Measurements from ENCODE around the gene MYCT1. TPM values are rescaled to one million over a fixed set of nuclear protein-coding genes. Genes with fewer than 3 reads are reported as not detected.

The MYCT1 gene
- total RNA-seq, 2 experiments from 2014 or later = not detected

DNA sequence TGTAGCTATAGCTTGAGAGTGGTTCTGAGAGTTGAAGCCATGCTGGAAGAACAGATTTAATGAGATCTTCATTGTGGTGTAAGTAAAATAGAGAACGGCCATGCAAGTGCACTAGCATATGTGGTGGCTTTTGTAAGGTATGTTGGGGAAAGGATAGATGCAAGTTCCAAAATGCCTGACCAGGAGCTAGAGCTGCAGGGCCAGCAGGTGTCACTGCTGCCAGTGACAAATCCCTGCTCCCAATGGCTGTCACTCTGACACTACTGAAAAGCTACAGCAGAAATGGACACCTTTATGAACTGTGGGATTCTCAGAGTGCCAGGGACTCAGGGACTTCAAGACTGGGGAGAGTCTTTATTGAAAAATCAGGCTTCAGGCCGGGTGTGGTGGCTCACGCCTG lies 29.8 kb downstream of the MYCT1 start:
- TF ChIP-seq, protein P1, sequence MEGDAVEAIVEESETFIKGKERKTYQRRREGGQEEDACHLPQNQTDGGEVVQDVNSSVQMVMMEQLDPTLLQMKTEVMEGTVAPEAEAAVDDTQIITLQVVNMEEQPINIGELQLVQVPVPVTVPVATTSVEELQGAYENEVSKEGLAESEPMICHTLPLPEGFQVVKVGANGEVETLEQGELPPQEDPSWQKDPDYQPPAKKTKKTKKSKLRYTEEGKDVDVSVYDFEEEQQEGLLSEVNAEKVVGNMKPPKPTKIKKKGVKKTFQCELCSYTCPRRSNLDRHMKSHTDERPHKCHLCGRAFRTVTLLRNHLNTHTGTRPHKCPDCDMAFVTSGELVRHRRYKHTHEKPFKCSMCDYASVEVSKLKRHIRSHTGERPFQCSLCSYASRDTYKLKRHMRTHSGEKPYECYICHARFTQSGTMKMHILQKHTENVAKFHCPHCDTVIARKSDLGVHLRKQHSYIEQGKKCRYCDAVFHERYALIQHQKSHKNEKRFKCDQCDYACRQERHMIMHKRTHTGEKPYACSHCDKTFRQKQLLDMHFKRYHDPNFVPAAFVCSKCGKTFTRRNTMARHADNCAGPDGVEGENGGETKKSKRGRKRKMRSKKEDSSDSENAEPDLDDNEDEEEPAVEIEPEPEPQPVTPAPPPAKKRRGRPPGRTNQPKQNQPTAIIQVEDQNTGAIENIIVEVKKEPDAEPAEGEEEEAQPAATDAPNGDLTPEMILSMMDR (IDR thresholded peaks at IDR 0.05) = no peak
- Histone ChIP-seq H3K4me1 (ENCODE audit: insufficient read depth, low read length) (no peaks in the 10 kb centered on the region), H3K9me3 (ENCODE audit: control insufficient read depth in 1 of 2, insufficient read depth in 1 of 2, low read length in 2 of 2) (no peaks in the 10 kb centered on the region), H3K36me3 (ENCODE audit: insufficient read depth, low read length) (no peaks in the 10 kb centered on the region), H3K27ac (ENCODE audit: low read depth in 1 of 2, low read length in 2 of 2) (no peak overlapping the region), H3K27me3 (ENCODE audit: control insufficient read depth in 1 of 2, insufficient read depth in 2 of 2, low read length in 2 of 2) (peaks cover 0 to 2% of the 10 kb centered on the region in 2 experiments), H3K4me3 (ENCODE audit: low read length) (no peak overlapping the region)
- DNase-seq = no peak
- Mint-ChIP-seq H3K9me3 (peaks cover 7% of the 10 kb centered on the region), H3K4me3 (no peak overlapping the region), H3K36me3 (ENCODE audit: low read depth) (no peaks in the 10 kb centered on the region), H3K4me1 (ENCODE audit: low read depth) (no peaks in the 10 kb centered on the region), H3K27ac (no peak overlapping the region), H3K27me3 (peaks cover 5% of the 10 kb centered on the region)
- POLR2A ChIA-PET = no interaction called here
- ATAC-seq (ENCODE audit: poor library complexity) = no peak
- intact Hi-C loops (cut with DNase I, micrococcal nuclease) = no loop called here
- CTCF ChIA-PET = no interaction called here

DNA sequence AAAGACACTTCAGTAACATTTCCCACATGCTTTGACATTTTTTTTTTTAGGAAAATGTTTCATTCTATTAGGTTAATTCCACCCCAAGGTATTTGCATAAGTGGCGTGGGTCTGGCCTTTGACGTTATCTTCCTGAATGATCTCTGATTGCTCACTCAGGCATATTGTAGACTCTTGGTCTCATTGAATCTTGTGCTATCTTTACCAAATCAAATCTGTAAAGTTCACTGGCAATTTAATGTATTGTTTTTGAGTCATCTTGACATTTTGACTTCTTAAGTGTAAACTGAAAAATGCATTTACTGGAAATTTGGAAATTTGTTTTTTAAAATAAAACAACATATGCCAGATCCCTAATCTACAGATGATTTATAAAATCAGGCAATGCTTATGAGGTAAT lies 36.9 kb downstream of the MYCT1 start:
- Histone ChIP-seq H3K27me3 (ENCODE audit: control insufficient read depth in 1 of 2, insufficient read depth in 2 of 2, low read length in 2 of 2) (no peaks in the 10 kb centered on the region), H3K4me1 (ENCODE audit: insufficient read depth, low read length) (no peaks in the 10 kb centered on the region), H3K27ac (ENCODE audit: low read depth in 1 of 2, low read length in 2 of 2) (no peak overlapping the region), H3K36me3 (ENCODE audit: insufficient read depth, low read length) (no peaks in the 10 kb centered on the region), H3K4me3 (ENCODE audit: low read length) (no peak overlapping the region), H3K9me3 (ENCODE audit: control insufficient read depth in 1 of 2, insufficient read depth in 1 of 2, low read length in 2 of 2) (no peaks in the 10 kb centered on the region)
- Mint-ChIP-seq H3K27ac (no peak overlapping the region), H3K4me3 (no peak overlapping the region), H3K27me3 (no peaks in the 10 kb centered on the region), H3K9me3 (no peaks in the 10 kb centered on the region), H3K4me1 (ENCODE audit: low read depth) (no peaks in the 10 kb centered on the region), H3K36me3 (ENCODE audit: low read depth) (no peaks in the 10 kb centered on the region)
- no peak for DNase-seq
- intact Hi-C loops (cut with DNase I, micrococcal nuclease) = no loop called here
- no peak for ATAC-seq (ENCODE audit: poor library complexity)
- ChIA-PET CTCF (no interaction called here), POLR2A (no interaction called here)
- TF ChIP-seq, protein P1 (IDR thresholded peaks at IDR 0.05) = no peak

DNA sequence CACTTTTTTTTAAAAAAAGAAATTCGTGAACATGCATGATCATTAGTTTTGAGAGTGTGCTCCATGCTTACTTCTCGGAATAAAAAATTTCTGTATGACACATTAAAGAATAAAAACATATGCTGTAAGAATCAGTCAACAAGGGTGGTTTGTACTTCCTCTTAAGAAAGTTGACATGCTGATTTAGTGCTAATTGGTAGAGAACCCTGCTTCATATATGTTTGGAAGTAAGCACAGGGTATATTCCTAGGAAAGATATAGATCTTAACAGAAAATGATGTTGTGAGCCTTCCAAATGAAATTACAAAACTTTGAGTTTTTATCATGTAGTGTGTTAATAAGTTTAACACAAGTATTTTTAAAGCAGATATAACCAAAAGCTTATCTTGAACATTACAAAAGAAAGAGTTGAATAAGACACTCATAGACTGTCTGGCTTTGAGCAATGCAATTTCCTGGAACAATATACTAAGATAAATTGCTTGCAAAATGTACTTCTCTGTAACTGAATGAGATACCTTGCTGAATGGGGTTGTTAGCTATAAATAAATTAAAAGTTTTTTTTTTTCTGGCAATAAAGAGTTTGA lies 39.1 kb downstream of the MYCT1 start:
- Mint-ChIP-seq H3K9me3 (no peaks in the 10 kb centered on the region), H3K27ac (no peak overlapping the region), H3K36me3 (ENCODE audit: low read depth) (no peaks in the 10 kb centered on the region), H3K27me3 (no peaks in the 10 kb centered on the region), H3K4me3 (no peak overlapping the region), H3K4me1 (ENCODE audit: low read depth) (no peaks in the 10 kb centered on the region)
- no peaks in the 10 kb centered on the region for H3K36me3 ChIP-seq (ENCODE audit: insufficient read depth, low read length)
- no peak overlapping the region for H3K4me3 ChIP-seq (ENCODE audit: low read length)
- H3K27ac ChIP-seq (ENCODE audit: low read depth in 1 of 2, low read length in 2 of 2) = no peak overlapping the region
- ChIA-PET POLR2A (no interaction called here), CTCF (no interaction called here)
- H3K4me1 ChIP-seq (ENCODE audit: insufficient read depth, low read length) = no peaks in the 10 kb centered on the region
- DNase-seq = no peak
- TF ChIP-seq, protein P1 (IDR thresholded peaks at IDR 0.05) = no peak
- no peak for ATAC-seq (ENCODE audit: poor library complexity)
- no peaks in the 10 kb centered on the region for H3K27me3 ChIP-seq (ENCODE audit: control insufficient read depth in 1 of 2, insufficient read depth in 2 of 2, low read length in 2 of 2)
- intact Hi-C loops (cut with DNase I, micrococcal nuclease) = no loop called here
- H3K9me3 ChIP-seq (ENCODE audit: control insufficient read depth in 1 of 2, insufficient read depth in 1 of 2, low read length in 2 of 2) = no peaks in the 10 kb centered on the region

Data from CD4-positive, alpha-beta T cell (primary cell).